NCI-H345 (cell line): ENCODE measurements around the gene OSBPL8.

Experiments used
- DNase-seq: peaks from one replicate; lab custom pipeline; 2025; lab: John Stamatoyannopoulos, UW

OSBPL8 gene, protein sequence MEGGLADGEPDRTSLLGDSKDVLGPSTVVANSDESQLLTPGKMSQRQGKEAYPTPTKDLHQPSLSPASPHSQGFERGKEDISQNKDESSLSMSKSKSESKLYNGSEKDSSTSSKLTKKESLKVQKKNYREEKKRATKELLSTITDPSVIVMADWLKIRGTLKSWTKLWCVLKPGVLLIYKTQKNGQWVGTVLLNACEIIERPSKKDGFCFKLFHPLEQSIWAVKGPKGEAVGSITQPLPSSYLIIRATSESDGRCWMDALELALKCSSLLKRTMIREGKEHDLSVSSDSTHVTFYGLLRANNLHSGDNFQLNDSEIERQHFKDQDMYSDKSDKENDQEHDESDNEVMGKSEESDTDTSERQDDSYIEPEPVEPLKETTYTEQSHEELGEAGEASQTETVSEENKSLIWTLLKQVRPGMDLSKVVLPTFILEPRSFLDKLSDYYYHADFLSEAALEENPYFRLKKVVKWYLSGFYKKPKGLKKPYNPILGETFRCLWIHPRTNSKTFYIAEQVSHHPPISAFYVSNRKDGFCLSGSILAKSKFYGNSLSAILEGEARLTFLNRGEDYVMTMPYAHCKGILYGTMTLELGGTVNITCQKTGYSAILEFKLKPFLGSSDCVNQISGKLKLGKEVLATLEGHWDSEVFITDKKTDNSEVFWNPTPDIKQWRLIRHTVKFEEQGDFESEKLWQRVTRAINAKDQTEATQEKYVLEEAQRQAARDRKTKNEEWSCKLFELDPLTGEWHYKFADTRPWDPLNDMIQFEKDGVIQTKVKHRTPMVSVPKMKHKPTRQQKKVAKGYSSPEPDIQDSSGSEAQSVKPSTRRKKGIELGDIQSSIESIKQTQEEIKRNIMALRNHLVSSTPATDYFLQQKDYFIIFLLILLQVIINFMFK

DNA sequence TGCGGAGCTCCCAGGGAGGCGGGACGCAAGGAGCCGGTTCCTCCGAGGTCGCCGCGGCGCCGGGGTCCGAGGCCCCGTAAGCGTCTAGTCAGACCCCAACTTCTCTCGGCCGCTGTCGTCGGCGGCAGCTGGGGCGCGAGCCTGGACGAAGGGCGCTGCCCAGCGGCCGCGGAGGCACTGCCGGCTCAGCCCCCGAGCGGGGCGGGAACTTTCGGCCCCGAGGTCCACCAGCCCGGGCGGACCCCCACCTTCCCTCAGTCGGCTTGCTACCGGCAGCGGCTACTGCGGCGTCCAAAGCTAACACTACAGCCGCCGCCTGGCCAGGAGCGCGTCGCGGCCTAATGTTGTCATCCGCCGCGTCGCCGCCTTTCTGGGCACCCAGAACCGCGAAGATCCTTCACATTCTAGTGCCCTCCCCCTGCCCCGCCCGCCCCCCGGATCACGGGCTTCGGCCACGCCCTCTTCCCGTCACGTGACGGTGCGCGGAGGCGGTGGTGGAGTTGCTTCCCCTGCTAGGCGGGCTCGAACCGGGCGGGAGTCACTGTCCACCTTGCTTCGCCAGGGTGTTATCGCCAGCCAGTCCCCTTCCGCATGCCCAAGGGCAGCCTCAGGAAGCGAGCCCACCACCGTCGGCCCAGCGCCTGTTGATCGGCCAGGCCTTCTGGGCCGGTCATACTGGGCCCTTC lies at the start of gene OSBPL8:
TSS of gene OSBPL8 (minus strand) at position 372 of the 686 bp plus-strand sequence. CDS start 72,220 bp downstream, outside the sequence.
- DNase-seq = peak; percentile 91

DNA sequence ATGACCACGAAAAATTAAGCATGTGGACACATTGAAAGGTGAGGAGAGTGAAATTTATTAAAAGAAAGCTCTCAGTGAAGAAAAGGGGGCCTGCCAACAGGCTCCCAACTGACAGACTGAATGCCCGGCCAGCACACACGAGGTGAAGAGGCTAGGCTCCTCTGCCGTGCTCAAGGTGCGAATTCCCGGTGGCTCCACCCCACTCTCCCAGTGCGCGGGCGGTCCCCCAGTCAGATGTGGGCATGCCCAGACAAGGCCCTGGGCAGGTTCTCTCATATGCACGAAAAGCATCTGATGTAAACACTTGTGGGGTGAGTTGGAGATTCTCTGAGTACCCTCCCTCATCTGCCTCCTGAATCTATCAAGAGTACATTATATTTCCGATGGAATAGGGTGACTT lies 48.5 kb upstream of the OSBPL8 start:
- DNase-seq = no peak

DNA sequence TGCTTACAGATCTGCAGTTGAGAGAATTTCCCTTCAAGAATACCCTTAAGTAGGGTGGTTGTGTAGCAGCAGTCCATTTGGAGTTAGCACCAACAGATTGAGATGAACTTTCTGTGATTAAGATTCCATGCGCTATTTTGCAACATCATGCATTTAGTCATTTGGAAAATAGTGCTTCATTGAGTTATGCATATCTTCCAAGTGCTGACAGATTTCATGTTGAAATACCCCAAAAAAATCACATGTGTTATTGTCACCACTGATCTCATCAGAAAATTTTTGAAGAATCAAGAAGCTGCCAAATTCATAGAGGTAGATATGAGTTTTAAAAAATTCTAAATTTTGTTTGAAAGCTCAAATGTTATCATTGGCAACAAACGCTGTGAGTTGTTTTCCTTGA lies 35.5 kb upstream of the OSBPL8 start:
- no peak for DNase-seq

DNA sequence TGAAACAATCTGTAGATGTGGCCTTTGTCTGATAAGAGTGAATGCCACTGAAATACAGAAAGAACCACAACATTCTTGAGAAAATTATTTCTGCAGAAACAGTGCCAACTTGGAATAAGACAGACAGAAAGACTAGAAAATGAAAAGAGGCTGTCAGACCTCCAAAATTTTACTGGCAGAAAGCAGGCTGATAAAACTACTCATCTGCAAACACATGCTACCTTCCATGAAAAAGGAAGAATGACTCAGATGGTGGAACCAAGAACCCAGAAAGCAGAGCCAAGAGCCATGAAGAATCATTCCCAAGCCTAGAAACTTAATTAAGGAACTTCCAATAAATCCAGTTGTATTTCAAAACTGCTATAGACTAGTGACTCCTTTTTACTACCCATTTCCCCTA lies 31.9 kb upstream of the OSBPL8 start:
- DNase-seq = no peak

DNA sequence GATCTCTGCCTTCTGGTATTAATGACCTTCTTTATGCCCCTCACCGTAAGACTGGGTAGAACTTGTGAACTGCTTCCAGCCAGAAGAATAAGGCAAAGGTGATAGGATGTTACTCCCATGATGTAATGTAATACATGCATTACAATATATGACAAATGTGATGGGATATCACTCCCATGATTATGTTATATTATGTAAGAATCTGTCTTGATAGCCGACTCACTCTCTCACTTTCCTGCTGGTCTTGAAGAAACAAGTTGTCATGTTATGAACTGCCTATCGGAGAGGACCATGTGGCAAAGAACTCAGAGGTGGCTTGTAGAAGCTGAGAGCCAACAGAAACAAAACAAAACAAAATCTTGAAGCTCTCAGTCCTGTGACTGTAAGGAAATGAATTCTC lies 30.6 kb upstream of the OSBPL8 start:
- DNase-seq = no peak

DNA sequence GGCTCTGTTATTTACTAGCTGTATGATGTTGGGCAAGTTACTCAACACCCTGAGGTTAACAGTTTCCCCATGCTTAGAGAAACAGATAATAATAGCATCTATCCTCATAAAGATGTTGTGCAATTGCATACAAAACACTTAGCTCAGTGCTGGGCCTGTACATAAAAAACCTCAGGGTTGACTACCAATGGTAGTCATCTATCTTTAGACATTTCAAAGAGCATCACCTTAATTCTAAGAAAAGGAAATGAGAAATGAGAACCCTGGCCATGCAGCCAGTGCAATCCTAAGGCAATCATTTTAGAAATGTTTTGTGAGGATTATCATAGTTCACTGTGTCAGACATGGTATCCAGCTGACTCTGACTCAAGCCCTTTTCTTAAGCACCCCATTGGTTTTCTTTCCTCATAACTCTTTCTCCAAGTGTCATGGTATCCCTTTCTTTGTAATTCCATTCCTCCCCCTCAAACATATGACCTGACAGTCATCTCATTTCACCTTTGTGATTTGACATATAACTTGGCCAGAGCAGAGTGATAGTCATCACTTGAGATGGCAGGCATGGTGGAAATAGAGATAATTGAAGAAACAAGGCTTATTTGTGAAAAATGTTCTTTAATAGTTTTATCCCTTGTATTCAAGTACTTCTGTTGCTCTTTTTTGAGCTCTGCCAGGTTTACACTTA lies 29.5 kb upstream of the OSBPL8 start:
- DNase-seq = no peak

DNA sequence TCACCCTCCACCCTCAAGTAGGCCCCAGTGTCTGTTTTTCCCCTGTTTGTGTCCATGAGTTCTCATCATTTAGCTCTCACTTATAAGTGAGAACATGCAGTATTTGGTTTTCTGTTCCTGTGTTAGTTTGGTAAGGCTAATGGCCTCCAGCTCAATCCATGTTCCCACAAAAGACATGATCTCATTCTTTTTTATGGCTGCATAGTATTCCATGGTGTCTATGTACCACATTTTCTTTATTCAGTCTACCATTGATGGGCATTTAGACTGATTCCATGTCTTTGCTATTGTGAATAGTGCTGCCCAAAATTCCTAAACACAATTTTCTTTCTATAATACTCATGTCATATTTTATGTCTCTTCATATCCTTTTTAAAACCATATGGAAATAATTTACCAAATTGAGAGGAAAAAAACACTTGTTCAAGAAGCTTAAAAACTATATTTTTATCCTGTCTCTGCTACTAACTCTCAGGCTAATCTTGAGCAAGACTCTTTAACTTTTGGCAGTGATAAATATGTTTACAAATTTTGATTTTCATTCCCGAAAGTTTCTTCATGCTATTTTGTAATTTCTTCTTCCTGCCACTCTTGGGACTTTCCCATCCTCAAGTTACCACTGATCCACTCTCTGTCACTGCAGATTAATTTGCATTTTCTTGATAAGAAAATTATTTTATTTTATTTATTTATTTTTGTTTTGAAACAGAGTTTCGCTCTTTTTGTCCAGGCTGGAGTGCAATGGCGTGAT lies 28.0 kb upstream of the OSBPL8 start:
- no peak for DNase-seq

DNA sequence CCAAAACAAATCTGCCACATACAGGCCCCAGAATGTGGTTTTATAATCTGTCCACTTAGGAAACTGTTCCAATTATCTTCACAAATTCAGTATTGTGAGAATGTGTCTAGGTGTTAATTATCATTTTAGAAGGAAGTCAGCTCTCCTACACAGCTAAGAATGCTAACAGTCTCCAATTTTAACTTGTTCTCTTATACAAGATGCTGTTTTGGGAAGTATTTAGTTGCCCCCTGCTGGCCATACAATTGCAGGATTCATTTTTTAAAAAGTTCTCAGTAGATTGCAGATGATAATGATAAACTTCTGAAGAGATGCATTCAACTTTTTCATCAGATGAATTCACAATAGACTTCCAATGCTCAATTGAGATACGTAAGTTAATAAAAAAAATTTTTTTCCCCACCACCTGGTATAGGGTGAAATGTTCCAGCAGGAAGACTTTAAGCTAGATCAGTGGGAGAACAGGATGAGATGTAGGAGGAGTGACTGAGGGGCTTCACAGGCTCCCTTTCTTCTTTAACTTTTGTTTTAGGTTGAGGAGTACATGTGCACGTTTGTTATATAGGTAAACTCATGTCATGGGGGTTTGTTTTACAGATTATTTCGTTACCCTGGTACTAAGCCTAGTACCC lies 27.3 kb upstream of the OSBPL8 start:
- DNase-seq = no peak

DNA sequence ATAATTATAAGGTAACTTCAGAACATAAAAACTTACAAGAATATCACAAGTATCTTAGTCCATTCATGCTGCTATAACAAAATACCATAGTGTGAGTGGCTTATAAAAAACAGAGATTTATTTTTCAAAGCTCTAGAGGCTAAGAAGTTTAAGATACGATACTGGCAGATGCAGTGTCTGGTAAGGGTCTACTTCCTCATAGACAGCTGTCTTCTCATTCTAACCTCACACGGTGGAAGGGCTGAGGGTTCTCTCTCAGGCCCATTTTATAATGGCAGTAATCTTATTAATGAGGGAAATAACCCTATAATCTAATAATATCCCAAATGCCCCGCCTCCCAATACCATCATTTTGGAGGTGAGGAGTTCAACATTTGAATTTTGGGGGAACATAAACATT lies 23.7 kb upstream of the OSBPL8 start:
- DNase-seq = no peak

DNA sequence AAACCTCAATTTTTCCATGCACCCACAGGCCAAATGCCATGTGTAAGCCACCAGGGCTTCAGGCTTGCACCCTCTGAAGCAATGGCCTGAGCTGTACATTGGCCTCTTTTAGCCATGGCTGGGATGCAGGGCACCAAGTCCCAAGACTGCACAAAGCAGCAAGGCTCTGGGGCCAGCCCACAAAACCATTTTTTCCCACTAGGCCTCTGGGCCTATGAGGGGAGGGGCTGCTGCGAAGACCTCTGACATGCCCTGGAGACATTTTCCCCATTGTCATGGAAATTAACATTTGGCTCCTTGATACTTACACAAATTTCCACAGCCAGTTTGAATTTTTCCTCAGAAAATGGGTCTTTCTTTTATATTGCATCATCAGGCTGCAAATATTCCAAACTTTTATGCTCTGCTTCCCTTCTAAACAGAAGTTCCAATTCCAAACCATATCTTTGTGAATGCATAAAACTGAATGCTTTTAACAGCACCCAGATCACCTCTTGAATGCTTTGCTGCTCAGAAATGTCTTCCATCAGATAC lies 14.3 kb upstream of the OSBPL8 start:
- DNase-seq = no peak

DNA sequence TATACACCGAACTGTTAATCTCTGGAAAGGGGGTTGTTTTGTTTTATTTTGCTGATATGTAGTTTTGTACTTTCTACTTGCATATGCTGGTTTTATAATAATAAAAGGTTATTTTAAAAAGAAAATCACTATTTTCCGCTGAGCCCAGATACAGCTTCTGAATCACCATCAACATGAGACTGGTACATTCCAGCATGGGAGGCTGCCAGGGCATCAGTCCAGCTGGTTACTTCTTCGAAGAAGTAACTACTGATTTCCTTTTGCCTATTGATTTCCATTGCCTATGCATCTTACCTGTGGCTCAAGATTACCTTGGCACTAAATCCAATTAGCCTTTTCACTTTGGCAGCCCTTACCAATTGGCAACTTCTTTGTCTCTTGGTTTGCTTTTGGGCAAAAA lies 11.7 kb upstream of the OSBPL8 start:
- no peak for DNase-seq

DNA sequence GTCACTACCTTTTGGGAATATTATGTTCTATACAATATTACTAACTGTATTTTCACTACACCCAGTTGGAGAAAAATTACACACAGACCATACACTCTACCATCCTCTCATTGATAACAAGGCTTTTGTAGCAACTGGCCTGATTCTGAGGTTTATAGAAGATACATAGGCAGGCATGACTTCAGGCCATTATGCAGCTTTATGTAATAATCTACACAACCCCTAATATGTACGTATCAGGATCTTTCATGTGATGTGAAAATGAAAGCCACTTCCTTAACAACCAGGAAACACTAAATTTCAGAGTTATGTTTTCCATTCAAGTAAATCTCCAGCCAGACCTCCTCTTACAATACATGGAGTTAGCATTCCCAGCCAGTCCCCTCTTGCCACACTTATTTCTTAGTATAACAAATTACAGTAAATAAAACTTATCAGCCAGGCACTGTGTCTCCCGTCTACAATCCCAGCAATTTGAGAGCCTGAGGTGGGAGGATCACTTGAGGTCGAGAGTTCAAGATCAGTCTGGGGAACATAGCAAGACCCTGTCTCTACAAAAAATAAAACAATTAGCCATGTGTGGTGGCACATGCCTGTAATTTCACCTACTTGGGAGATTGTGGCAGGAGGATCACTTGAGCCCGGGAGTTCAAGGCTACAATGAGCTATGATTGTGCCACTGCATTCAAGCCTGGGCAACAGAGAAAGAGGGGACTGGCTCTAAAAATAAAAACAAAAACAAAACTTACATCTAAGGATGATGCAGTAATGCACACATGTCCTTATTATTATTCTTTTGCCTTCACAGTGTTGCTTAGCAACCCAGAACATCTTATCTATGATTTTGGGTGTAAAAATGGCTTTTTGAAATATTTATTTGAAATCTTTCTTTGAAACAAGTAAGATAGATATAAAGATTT lies 10.4 kb upstream of the OSBPL8 start:
- no peak for DNase-seq

DNA sequence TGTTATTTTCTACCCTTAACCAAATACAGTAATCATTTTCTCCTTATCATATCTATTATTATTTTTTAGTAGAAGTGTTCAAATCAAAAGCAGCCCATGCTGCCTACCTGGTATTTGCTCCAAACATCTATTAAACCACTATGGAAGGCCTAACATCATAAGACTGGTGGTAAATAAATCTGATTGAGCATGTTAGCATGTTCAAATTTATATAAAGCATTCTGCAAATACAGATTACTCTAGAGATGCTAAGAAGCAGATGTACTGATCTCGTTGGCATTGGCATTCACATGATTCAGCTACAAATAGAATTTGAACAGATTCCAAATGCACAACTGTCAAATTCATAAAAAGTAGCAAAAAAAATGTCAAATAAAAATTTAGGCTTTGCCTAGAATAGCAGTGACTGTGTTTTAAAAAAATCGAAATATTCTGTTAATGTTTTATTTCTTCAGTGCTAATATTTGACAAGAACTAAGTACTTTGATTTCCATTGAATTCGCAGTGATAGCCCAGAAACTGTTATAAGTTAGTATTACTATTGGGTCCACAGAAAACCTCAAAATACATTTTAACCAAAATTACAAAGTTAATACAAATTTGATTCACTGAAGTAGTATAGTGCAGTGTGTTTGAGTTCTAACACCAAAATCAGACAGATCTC lies 9.4 kb upstream of the OSBPL8 start:
- no peak for DNase-seq

DNA sequence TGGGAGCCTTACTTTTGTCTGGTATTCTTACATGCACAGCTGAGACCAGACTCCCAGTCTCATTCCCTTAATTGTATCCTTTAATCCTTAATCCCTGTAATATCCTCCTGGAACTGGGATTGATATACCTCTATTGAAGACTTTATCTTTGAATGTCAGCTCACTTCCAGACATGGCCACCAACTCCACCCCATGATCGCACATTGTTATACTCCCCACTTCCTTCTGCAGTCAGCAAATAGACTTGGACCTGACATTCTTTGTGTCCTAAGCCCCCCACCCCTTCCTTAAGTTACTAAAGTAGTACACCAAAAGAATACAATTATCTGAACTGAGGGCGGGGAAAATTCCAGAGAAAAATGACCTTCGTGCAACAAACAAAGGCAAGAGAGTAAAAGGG lies 8.6 kb upstream of the OSBPL8 start:
- no peak for DNase-seq

DNA sequence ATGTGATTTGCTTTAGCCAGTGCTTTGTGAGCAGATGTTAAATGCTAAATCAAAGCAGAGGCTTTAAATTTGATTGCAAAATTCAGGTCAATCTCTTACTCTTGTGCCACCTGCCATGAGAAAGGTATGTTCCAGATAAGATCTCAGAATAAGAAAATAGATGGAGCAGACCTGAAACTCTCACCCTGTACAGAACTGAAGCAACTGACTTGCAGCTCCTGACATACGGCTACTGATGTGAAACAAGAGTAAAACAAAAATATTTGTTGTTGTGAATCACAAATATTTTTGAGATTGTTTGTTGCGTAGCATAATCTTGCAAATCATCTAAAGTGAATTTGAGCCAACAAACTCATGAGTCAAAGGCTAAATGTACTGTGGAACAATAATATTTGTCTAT lies 3.5 kb upstream of the OSBPL8 start:
- DNase-seq = no peak

DNA sequence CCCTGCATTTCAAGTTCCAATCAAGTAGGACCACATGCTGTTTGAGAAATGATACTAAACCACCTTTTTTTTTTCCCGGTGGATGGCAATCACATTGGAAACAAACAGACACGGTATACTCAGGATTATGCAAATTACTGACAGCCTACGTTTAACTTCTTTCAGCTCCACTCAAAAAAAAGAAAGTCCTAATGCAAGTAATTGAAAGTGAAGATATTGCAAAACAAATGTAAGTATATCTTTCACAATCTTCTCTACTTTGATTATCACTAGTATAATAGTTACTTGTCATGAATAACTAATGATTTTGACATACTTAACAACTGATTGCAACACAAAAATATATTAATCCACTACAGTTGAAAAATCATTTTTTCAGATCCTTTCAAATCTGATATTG lies 2.6 kb upstream of the OSBPL8 start:
- DNase-seq = no peak

DNA sequence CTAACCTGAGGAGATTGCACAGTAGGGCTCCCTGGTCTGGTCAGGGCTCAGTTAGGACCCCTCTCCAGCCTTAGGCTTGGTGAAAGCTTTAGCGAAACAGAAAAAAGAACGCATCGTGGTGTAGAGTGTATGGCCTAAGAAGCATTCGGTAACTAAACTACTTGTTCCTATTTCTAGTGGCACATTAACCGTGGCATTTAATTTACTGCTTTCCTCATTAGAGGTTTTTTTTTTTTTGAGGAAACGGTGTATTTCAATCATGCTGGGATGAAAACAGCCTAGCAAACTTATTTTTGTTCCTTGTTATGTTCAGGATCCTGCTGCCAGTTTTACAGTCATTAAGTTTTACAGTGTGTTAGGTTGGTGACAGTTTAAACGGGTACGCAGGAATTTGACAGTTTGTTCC lies 518 bp upstream of the OSBPL8 start:
- no peak for DNase-seq

DNA sequence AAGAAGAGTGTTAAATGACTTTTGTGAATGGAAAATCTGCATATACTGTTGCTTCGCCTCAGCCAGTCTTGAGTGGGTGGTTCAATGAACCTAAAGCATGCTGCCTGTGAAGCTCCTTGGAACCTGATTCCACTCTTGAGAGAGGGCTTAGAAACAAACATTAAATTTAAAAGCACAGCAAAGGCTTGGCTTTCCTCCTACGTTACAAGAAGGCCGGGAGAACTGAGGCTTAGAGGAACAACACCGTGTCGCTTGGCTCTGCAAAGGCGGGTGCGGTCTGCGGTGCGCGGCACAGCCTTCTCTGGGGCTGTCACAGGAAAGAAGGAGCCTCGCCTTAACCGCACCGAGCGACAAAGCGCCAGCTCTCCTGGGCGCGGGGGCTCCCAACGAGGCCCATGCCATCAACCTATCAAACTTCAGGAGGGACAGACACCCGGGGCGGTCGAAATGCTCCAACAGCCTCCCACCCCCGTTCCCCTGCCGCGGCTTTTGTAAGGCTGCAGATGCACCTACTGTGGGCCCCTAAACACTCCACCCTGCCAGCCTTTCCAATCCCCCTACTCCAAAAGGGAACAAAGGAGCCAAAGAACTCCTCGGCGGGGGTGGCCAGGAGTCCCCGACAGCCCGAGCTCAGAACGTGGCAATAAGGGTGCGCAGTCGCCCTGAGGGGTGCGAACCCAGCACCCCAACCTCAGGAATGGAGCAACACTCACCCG lies 729 bp downstream of the OSBPL8 start:
- DNase-seq = peak; percentile 36
